LNCaP clone FGC (cell line): ENCODE results near the gene CDK10.
A peak's percentile ranks its signal among the peaks of the same experiment; 100 is the strongest.

Experiments used
- DNase-seq: peaks from one replicate; pipeline ENCODE4 v3.0.0-alpha.2; 2011; ENCODE audit warnings: low read depth
- H3K4me3 ChIP-seq: 2 replicates; pipeline ENCODE4 v1.5.1; 2011; ENCODE audit warnings: mild to moderate bottlenecking, low read depth, low read length, control low read depth
- TF ChIP-seq, protein P1 (sequence below): IDR thresholded peaks from 2 replicates; pipeline ENCODE4 v1.5.1; 2012; ENCODE audit warnings: mild to moderate bottlenecking; ENCODE audit not compliant: control insufficient read depth, insufficient read depth; ENCODE audit errors: extremely low read depth

Gene CDK10

DNA sequence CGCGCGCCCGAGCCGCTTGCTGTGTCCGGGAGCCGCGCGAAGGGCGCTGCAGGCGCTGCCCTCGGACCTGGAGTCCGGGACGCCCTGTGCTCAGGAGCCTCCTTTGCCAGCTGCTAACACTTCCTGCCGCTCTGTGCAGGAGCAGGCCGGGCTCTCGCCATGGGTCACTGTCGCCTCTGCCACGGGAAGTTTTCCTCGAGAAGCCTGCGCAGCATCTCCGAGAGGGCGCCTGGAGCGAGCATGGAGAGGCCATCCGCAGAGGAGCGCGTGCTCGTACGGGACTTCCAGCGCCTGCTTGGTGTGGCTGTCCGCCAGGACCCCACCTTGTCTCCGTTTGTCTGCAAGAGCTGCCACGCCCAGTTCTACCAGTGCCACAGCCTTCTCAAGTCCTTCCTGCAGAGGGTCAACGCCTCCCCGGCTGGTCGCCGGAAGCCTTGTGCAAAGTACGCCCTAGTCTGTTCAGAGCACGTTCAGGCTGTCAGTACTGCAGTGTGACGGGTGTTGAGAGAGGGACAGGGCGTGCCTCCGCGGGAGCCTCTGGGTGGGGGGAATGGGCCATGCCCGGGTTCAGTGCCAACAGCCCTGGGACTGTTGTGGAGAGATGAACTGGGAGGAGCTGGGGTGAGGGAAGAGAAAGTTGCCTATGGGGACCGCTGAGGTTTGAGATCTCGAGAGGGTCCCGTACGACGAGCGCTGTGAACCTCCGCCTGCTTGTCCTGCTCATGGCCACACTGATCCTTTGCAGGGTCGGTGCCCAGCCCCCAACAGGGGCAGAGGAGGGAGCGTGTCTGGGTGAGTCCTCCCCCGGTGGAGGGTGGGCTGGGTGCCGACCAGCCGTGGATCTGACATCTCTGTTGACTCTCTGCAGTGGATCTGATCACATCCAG, 36.1 kb downstream of the CDK10 start:
- peak; percentile 78 for DNase-seq
- H3K4me3 ChIP-seq: peak overlapping the region; percentile 66
- TF ChIP-seq, protein P1, sequence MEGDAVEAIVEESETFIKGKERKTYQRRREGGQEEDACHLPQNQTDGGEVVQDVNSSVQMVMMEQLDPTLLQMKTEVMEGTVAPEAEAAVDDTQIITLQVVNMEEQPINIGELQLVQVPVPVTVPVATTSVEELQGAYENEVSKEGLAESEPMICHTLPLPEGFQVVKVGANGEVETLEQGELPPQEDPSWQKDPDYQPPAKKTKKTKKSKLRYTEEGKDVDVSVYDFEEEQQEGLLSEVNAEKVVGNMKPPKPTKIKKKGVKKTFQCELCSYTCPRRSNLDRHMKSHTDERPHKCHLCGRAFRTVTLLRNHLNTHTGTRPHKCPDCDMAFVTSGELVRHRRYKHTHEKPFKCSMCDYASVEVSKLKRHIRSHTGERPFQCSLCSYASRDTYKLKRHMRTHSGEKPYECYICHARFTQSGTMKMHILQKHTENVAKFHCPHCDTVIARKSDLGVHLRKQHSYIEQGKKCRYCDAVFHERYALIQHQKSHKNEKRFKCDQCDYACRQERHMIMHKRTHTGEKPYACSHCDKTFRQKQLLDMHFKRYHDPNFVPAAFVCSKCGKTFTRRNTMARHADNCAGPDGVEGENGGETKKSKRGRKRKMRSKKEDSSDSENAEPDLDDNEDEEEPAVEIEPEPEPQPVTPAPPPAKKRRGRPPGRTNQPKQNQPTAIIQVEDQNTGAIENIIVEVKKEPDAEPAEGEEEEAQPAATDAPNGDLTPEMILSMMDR: no peak

DNA sequence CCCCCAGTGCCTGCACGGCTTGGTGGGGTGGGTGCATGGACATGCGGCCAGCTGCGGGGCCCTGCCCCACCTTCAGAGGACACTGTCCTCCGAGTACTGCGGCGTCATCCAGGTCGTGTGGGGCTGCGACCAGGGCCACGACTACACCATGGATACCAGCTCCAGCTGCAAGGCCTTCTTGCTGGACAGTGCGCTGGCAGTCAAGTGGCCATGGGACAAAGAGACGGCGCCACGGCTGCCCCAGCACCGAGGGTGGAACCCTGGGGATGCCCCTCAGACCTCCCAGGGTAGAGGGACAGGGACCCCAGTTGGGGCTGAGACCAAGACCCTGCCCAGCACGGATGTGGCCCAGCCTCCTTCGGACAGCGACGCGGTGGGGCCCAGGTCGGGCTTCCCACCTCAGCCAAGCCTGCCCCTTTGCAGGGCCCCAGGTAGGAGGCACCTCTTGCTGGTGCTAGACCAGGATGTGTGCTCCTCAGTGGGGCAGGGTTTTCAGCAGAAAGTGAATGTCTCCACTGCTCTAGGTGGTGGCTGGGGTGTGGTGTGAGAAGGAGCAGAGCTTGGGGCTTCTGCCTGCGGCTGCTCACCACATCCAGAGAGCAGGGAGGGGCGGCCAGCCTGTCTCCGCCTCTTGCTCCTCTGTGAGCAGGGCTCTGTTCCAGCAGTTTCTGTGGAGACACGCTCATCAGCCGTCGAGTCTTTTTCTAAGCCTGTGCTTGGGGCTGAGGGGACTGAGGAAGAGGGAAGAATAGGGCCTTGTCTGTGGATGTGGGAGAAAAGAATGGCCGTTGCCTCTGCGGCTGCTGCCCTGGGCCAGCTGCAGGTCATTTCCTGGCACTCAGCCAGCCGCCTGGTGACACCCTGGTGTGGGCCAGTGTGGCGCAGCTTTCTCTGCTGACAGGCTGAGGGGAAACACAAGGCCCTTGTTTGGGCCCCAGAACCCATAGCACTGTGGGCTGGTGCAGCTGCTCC, 37.1 kb downstream of the CDK10 start:
- no peak for DNase-seq
- peak overlapping the region; percentile 66 for H3K4me3 ChIP-seq
- TF ChIP-seq, protein P1: no peak

DNA sequence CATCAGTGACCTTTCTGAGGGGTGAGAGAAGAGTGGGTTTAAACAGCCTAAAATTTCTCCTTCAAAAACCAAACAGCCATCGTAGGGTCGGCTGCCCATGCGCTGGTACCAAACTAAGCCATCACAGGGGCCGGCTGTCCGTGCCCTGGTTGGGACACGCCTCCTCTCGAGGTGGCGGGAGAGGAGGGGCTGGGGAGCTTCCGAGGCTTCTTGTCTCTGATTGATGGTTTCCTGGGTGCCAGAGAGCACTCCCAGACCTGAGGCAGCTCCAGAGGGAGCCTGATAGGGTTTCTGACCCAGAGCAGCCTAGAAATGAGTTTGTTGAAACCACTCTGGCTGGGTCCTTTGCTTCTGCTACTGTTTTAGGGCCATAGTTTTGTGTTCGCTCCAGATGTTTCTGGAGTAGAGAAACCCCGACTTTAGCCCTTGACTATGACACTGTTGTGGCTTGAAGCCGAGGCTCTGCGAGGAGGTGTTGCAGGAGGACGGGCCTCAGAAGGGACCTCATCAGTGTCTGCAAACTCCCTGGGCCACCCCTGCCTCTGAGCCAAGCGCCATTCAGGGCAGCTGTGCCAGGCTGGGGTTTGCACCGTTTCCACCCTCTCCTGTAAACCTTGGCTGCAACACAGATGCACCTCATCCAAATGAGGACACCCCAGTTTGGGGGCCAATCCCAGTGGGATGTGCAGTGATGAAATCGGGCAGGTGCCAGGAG, 41.1 kb downstream of the CDK10 start:
- no peak for DNase-seq
- TF ChIP-seq, protein P1: no peak

DNA sequence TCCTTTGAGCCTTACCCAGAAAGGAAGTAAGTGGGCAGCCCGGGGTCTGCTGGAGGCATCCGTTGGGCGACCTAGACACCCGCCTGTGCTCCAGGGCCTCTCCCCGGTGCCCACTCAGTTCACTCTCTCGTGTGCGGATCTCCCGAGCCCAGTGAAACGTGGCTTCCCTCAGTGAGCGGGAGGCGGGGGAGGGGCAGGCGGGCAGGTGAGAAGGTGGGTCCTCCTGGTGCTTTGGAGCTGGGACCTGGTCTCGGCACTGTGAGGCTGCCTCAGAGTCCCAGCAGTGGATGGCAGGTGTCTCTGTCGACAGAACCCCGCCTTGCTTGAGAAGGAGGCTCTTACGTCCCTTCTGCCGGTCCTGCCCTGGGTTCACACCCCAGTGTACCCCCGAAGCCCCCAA, 42.8 kb downstream of the CDK10 start:
- no peak for DNase-seq
- TF ChIP-seq, protein P1: no peak
- no peak overlapping the region for H3K4me3 ChIP-seq

More for the DNA sequence above, 41.1 kb downstream of the CDK10 start:
- no peak overlapping the region for H3K4me3 ChIP-seq

DNA sequence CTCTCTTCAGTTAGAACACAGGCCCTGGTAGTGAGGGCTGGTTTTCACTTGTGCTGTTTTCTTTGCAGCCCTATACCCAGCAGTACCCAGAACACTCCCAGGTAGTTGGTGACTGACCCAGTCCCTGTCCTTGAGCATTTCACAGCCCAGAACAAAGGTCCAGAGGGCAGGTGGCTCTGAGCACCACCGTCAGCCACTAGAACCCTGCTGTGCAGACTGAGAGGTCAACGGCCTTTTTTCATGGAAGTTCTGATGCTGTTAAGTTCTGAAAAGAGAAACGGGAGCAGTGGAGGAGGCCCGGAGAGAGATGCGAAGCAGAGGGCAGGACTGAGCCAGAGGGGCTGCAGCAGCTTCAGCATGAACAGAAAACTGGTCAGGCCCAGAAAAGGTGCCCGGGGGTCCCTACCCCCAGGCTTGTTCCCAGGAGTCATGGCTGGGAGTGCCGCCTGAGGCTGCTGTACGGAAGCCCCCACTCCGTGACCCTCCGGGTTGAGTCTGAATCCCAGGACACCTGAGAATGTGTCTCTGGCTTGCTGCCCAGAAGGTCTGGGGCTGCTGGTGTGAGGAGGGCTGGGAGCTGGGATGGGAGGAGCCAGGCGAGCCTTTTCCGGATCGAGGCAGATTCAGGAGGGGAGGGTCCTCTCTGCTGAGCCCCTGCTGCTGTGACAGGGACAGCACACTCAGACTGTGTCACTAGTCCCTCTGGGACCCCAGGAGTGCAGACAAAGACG, 43.5 kb downstream of the CDK10 start:
- no peak for DNase-seq
- TF ChIP-seq, protein P1: no peak
- H3K4me3 ChIP-seq: no peak overlapping the region
